ENCODE results near the gene NBPF15. TPM values are rescaled to one million over a fixed set of nuclear protein-coding genes. Genes with fewer than 3 reads are reported as not detected.
"Not testable (repeated sequence)": the region's sequence is repeated elsewhere in the genome, so short reads cannot be mapped to it uniquely, and the experiment has no call there.

The NBPF15 gene
- total RNA-seq (2021) = 29.9 and 42.6 TPM in 2 replicates
- percentile 59 among the genes with signal in this experiment for Bru-seq, nascent RNA
- BruChase-seq, experiment 1, labeled RNA remaining after a 2-hour chase = percentile 73 among the genes with signal in this experiment
- BruChase-seq, experiment 2, labeled RNA remaining after a 6-hour chase = percentile 71 among the genes with signal in this experiment
- long read RNA-seq, partial matches to known transcripts = 8 of 24 reads
- long read RNA-seq, other reads (novel, unspliced or antisense) = 16 of 24 reads

- H3K27ac ChIP-seq; intact Hi-C loops (cut with micrococcal nuclease; ENCODE audit: unreplicated experiment); H3K27me3 ChIP-seq (ENCODE audit: insufficient read depth, low read depth); H4K20me1 ChIP-seq (ENCODE audit: insufficient read depth); H3K36me3 ChIP-seq (ENCODE audit: low read depth); H3K79me2 ChIP-seq (ENCODE audit: low read depth); H3K9me2 ChIP-seq (ENCODE audit: insufficient read depth); H3F3A ChIP-seq (ENCODE audit: insufficient read depth, low read depth); POLR2A ChIA-PET (ENCODE audit: unreplicated experiment); H3K4me1 ChIP-seq (replicated peaks; ENCODE audit: insufficient read depth); CTCF ChIA-PET; H3K9me3 ChIP-seq (ENCODE audit: insufficient read depth, low read depth); BruUV-seq (replicated peaks): not testable (repeated sequence)
- peak within 1 kb of the TSS; percentile 71 for H3K4me2 ChIP-seq
- DNase-seq = peak in 1 of 2 experiments; percentile 65
- H2AFZ ChIP-seq = peak within 1 kb of the TSS; percentile 84
- peak within 1 kb of the TSS; percentile 65 for H3K4me3 ChIP-seq
Measured at GRCh38 chr1:144461136-144461759, at the start of gene NBPF15. NBPF15 (minus strand) TSS chr1:144461669; CDS start chr1:144440003, 21,666 bp downstream.

GRCh38 chr1:144496429-144496828 lies 35.0 kb upstream of the NBPF15 start:
- H3K4me2 ChIP-seq; BruUV-seq (replicated peaks); H3K27me3 ChIP-seq (ENCODE audit: insufficient read depth, low read depth); H3K4me3 ChIP-seq; POLR2A ChIA-PET (ENCODE audit: unreplicated experiment); H2AFZ ChIP-seq; H3K27ac ChIP-seq; H3K9me3 ChIP-seq (ENCODE audit: insufficient read depth, low read depth); H4K20me1 ChIP-seq (ENCODE audit: insufficient read depth); H3K79me2 ChIP-seq (ENCODE audit: low read depth); H3K36me3 ChIP-seq (ENCODE audit: low read depth); H3K9me2 ChIP-seq (ENCODE audit: insufficient read depth); CTCF ChIA-PET; H3F3A ChIP-seq (ENCODE audit: insufficient read depth, low read depth); intact Hi-C loops (cut with micrococcal nuclease; ENCODE audit: unreplicated experiment); H3K4me1 ChIP-seq (replicated peaks; ENCODE audit: insufficient read depth); DNase-seq: not testable (repeated sequence)

- H4K20me1 ChIP-seq (ENCODE audit: insufficient read depth); H3K4me3 ChIP-seq; H3K9me3 ChIP-seq (ENCODE audit: insufficient read depth, low read depth); H3K79me2 ChIP-seq (ENCODE audit: low read depth); H3K27ac ChIP-seq; H3K4me1 ChIP-seq (replicated peaks; ENCODE audit: insufficient read depth); H2AFZ ChIP-seq; H3K27me3 ChIP-seq (ENCODE audit: insufficient read depth, low read depth); DNase-seq; POLR2A ChIA-PET (ENCODE audit: unreplicated experiment); H3K9me2 ChIP-seq (ENCODE audit: insufficient read depth); intact Hi-C loops (cut with micrococcal nuclease; ENCODE audit: unreplicated experiment); H3K4me2 ChIP-seq; BruUV-seq (replicated peaks); H3K36me3 ChIP-seq (ENCODE audit: low read depth); H3F3A ChIP-seq (ENCODE audit: insufficient read depth, low read depth); CTCF ChIA-PET: not testable (repeated sequence)
Measured at GRCh38 chr1:144494130-144494529, 32.7 kb upstream of the NBPF15 start.

GRCh38 chr1:144490394-144490793 lies 28.9 kb upstream of the NBPF15 start:
- H3F3A ChIP-seq (ENCODE audit: insufficient read depth, low read depth); H3K4me1 ChIP-seq (replicated peaks; ENCODE audit: insufficient read depth); CTCF ChIA-PET; H3K4me2 ChIP-seq; H3K9me3 ChIP-seq (ENCODE audit: insufficient read depth, low read depth); H3K4me3 ChIP-seq; H3K27me3 ChIP-seq (ENCODE audit: insufficient read depth, low read depth); POLR2A ChIA-PET (ENCODE audit: unreplicated experiment); H3K27ac ChIP-seq; H4K20me1 ChIP-seq (ENCODE audit: insufficient read depth); H3K36me3 ChIP-seq (ENCODE audit: low read depth); H3K9me2 ChIP-seq (ENCODE audit: insufficient read depth); H3K79me2 ChIP-seq (ENCODE audit: low read depth); BruUV-seq (replicated peaks); H2AFZ ChIP-seq; intact Hi-C loops (cut with micrococcal nuclease; ENCODE audit: unreplicated experiment): not testable (repeated sequence)
- DNase-seq = peak in 1 of 2 experiments; percentile 7

GRCh38 chr1:144487002-144487401 lies 25.5 kb upstream of the NBPF15 start:
- H4K20me1 ChIP-seq (ENCODE audit: insufficient read depth); H2AFZ ChIP-seq; POLR2A ChIA-PET (ENCODE audit: unreplicated experiment); H3K4me1 ChIP-seq (replicated peaks; ENCODE audit: insufficient read depth); H3K9me2 ChIP-seq (ENCODE audit: insufficient read depth); CTCF ChIA-PET; H3K9me3 ChIP-seq (ENCODE audit: insufficient read depth, low read depth); intact Hi-C loops (cut with micrococcal nuclease; ENCODE audit: unreplicated experiment); H3F3A ChIP-seq (ENCODE audit: insufficient read depth, low read depth); H3K36me3 ChIP-seq (ENCODE audit: low read depth); H3K4me3 ChIP-seq; H3K27ac ChIP-seq; H3K4me2 ChIP-seq; BruUV-seq (replicated peaks); H3K27me3 ChIP-seq (ENCODE audit: insufficient read depth, low read depth); H3K79me2 ChIP-seq (ENCODE audit: low read depth): not testable (repeated sequence)
- peak; percentile 11 to 70 for DNase-seq

Data from PC-9 (cell line).